Ascending aorta (tissue), 2 donors: ENCODE data around the gene CCSER1. TPM values are rescaled to one million over a fixed set of nuclear protein-coding genes. Genes with fewer than 3 reads are reported as not detected.
"Not testable (repeated sequence)": the region's sequence is repeated elsewhere in the genome, so short reads cannot be mapped to it uniquely, and the experiment has no call there.

ENCODE experiments used
- DNase-seq, 2 donors: peaks; one replicate each; pipeline ENCODE4 v3.0.0-alpha.2; 2019; ENCODE audit warnings: low spot score in 2 of 2
- H3K27ac ChIP-seq, 2 donors: fragments of 200-600 bp; sonication (generic); one replicate each; pipeline ENCODE4 v1.5.1; 2016 to 2017; ENCODE audit warnings: mild to moderate bottlenecking in 1 of 2
- H3K27me3 ChIP-seq: fragments of 200-600 bp; sonication (generic); one replicate; pipeline ENCODE4 v1.5.1; 2017
- H3K36me3 ChIP-seq, 2 donors: fragments of 200-600 bp; sonication (generic); one replicate each; pipeline ENCODE4 v1.5.1; 2016
- H3K4me1 ChIP-seq, 2 donors: fragments of 200-600 bp; sonication (generic); one replicate each; pipeline ENCODE4 v1.5.1; 2016 to 2017; ENCODE audit warnings: mild to moderate bottlenecking in 1 of 2
- H3K4me3 ChIP-seq, 2 donors: fragments of 200-600 bp; sonication (generic); one replicate each; pipeline ENCODE4 v1.5.1; 2016 to 2017; ENCODE audit warnings: mild to moderate bottlenecking in 1 of 2
- H3K9me3 ChIP-seq, 2 donors: fragments of 200-600 bp; sonication (generic); one replicate each; pipeline ENCODE4 v1.5.1; 2016
- CTCF ChIP-seq, 3 experiments: fragments of 200-600 bp in 2 of 3; fragments of 450-650 bp in 1 of 3; sonication (generic) in 2 of 3; IDR thresholded peaks; one replicate each; pipeline ENCODE4 v1.5.1; 2016 to 2019; ENCODE audit warnings: antibody characterized with exemption in 3 of 3, mild to moderate bottlenecking in 1 of 3, moderate library complexity in 1 of 3
- intact Hi-C: fragments of 100-400 bp; cut with DNase I; formaldehyde crosslinking; loops from one replicate; pipeline ENCODE4 v1.15.1; 2023
- total RNA-seq: library from RNA; depleted of rRNA; stranded (reverse); fragments of >200 nt; gene quantifications from one replicate; pipeline ENCODE4 v1.1.0, GENCODE V29; 2016

Gene CCSER1
- total RNA-seq, 1 donor from 2014 or later, result 8.9 TPM

- Histone ChIP-seq H3K36me3 (no peaks in the 10 kb centered on the region), H3K4me1 (no peaks in the 10 kb centered on the region), H3K4me3 (no peak overlapping the region), H3K9me3 (no peaks in the 10 kb centered on the region), H3K27ac (no peak overlapping the region), H3K27me3 (no peaks in the 10 kb centered on the region)
- DNase-seq, result no peak
- TF ChIP-seq CTCF (IDR thresholded peaks at IDR 0.05), result no peak
- intact Hi-C loops, result no loop called here
Measured at GRCh38 chr4:90290345-90290744, 163.2 kb downstream of the CCSER1 start.

GRCh38 chr4:90292438-90292837 is 165.2 kb downstream of the CCSER1 start:
- no peak for DNase-seq
- no peaks in the 10 kb centered on the region for H3K27me3 ChIP-seq
- H3K36me3 ChIP-seq, result no peaks in the 10 kb centered on the region
- no peaks in the 10 kb centered on the region for H3K9me3 ChIP-seq
- no peak for TF ChIP-seq CTCF (IDR thresholded peaks at IDR 0.05)
- H3K4me3 ChIP-seq, result no peak overlapping the region
- intact Hi-C loops, result no loop called here
- no peak overlapping the region for H3K27ac ChIP-seq
- no peaks in the 10 kb centered on the region for H3K4me1 ChIP-seq

GRCh38 chr4:90293320-90293719 is 166.1 kb downstream of the CCSER1 start:
- peak in 1 of 3 experiments; percentile 31 for TF ChIP-seq CTCF (IDR thresholded peaks at IDR 0.05)
- H3K27me3 ChIP-seq, result no peaks in the 10 kb centered on the region
- H3K27ac ChIP-seq, result no peak overlapping the region
- intact Hi-C loops, result no loop called here
- no peaks in the 10 kb centered on the region for H3K4me1 ChIP-seq
- no peak overlapping the region for H3K4me3 ChIP-seq
- DNase-seq, result no peak
- H3K36me3 ChIP-seq, result no peaks in the 10 kb centered on the region
- H3K9me3 ChIP-seq, result no peaks in the 10 kb centered on the region

- Histone ChIP-seq H3K27ac (no peak overlapping the region), H3K27me3 (no peaks in the 10 kb centered on the region), H3K4me3 (no peak overlapping the region), H3K4me1 (no peaks in the 10 kb centered on the region), H3K9me3 (no peaks in the 10 kb centered on the region), H3K36me3 (no peaks in the 10 kb centered on the region)
- intact Hi-C loops, result no loop called here
- no peak for DNase-seq
- TF ChIP-seq CTCF (IDR thresholded peaks at IDR 0.05), result no peak
Measured at GRCh38 chr4:90299373-90299772, 172.2 kb downstream of the CCSER1 start.

GRCh38 chr4:90306810-90307209 is 179.6 kb downstream of the CCSER1 start:
- Histone ChIP-seq H3K9me3 (no peaks in the 10 kb centered on the region), H3K4me3 (no peak overlapping the region), H3K4me1 (no peaks in the 10 kb centered on the region), H3K27ac (no peak overlapping the region), H3K36me3 (no peaks in the 10 kb centered on the region), H3K27me3 (no peaks in the 10 kb centered on the region)
- no peak for DNase-seq
- no peak for TF ChIP-seq CTCF (IDR thresholded peaks at IDR 0.05)
- intact Hi-C loops, result no loop called here

- H3K27ac ChIP-seq, result peak overlapping the region in 1 of 2 donors; percentile 67
- intact Hi-C loops, H3K27me3 ChIP-seq: not testable (repeated sequence)
Measured at GRCh38 chr4:90317140-90317539, 189.9 kb downstream of the CCSER1 start.

More at GRCh38 chr4:90317140-90317539, 189.9 kb downstream of the CCSER1 start:
- H3K9me3 ChIP-seq, DNase-seq, H3K4me3 ChIP-seq, H3K36me3 ChIP-seq, H3K4me1 ChIP-seq: not testable (repeated sequence)
